MM.1S (cell line): Measurements from ENCODE around the gene SMURF2.
A peak's percentile ranks its signal among the peaks of the same experiment; 100 is the strongest.
"Not testable (repeated sequence)": the region's sequence is repeated elsewhere in the genome, so short reads cannot be mapped to it uniquely, and the experiment has no call there.

Experiments used
- DNase-seq: peaks from one replicate; pipeline ENCODE4 v3.0.0-alpha.2; 2015
- H2AFZ ChIP-seq: fragments of 300-600 bp; sonication (generic); 2 replicates; pipeline ENCODE4 v1.6.0; 2016; ENCODE audit warnings: antibody characterized with exemption, low read length
- H3F3A ChIP-seq: fragments of 300-600 bp; sonication (generic); 2 replicates; pipeline ENCODE4 v1.6.1; 2016; ENCODE audit warnings: mild to moderate bottlenecking, antibody characterized with exemption, low read length, moderate library complexity, mixed read lengths; ENCODE audit not compliant: insufficient read depth
- H3K27ac ChIP-seq: fragments of 300-600 bp; sonication (generic); 2 replicates; pipeline ENCODE4 v1.5.1; 2016; ENCODE audit warnings: mild to moderate bottlenecking, low read length
- H3K27me3 ChIP-seq: fragments of 300-600 bp; sonication (generic); replicated peaks from 2 replicates; pipeline ENCODE4 v1.6.0; 2016; ENCODE audit warnings: low read length; ENCODE audit not compliant: insufficient read depth
- H3K36me3 ChIP-seq: fragments of 300-600 bp; sonication (generic); replicated peaks from 2 replicates; pipeline ENCODE4 v1.6.1; 2016; ENCODE audit warnings: mild to moderate bottlenecking, low read length, mixed read lengths; ENCODE audit not compliant: insufficient read depth
- H3K4me1 ChIP-seq: fragments of 300-600 bp; sonication (generic); 2 replicates; pipeline ENCODE4 v1.6.1; 2016; ENCODE audit warnings: low read length, mixed read lengths
- H3K4me2 ChIP-seq: fragments of 300-600 bp; sonication (generic); 2 replicates; pipeline ENCODE4 v1.6.0; 2016; ENCODE audit warnings: low read depth, low read length
- H3K4me3 ChIP-seq: fragments of 300-600 bp; sonication (generic); 2 replicates; pipeline ENCODE4 v1.5.1; 2016; ENCODE audit warnings: low read length, mixed read lengths
- H3K79me2 ChIP-seq: fragments of 300-600 bp; sonication (generic); 2 replicates; pipeline ENCODE4 v1.6.1; 2016; ENCODE audit warnings: mixed run types, low read length, mixed read lengths
- H3K9ac ChIP-seq: fragments of 300-600 bp; sonication (generic); 2 replicates; pipeline ENCODE4 v1.6.1; 2016; ENCODE audit warnings: low read length, mixed read lengths
- H3K9me2 ChIP-seq: fragments of 300-600 bp; sonication (generic); replicated peaks from 2 replicates; pipeline ENCODE4 v1.6.1; 2016; ENCODE audit warnings: mild to moderate bottlenecking, low read length, mixed read lengths; ENCODE audit not compliant: insufficient read depth
- H3K9me3 ChIP-seq: fragments of 300-600 bp; sonication (generic); replicated peaks from 2 replicates; pipeline ENCODE4 v1.6.1; 2016; ENCODE audit warnings: mild to moderate bottlenecking, low read length, mixed read lengths; ENCODE audit not compliant: insufficient read depth
- H4K20me1 ChIP-seq: fragments of 300-600 bp; sonication (generic); 2 replicates; pipeline ENCODE4 v1.6.1; 2016; ENCODE audit warnings: mild to moderate bottlenecking, low read length, moderate library complexity, mixed read lengths; ENCODE audit not compliant: insufficient read depth
- EZH2 ChIP-seq: fragments of 300-600 bp; sonication (generic); optimal IDR thresholded peaks from 2 replicates; pipeline ENCODE3; 2017; ENCODE audit warnings: low read depth, mild to moderate bottlenecking, antibody characterized with exemption, low read length, mixed read lengths
- EZH2phosphoT487 ChIP-seq: fragments of 300-600 bp; sonication (generic); IDR thresholded peaks from 2 replicates; pipeline ENCODE4 v1.6.1; 2018; ENCODE audit warnings: antibody characterized with exemption, low read length
- TF ChIP-seq, protein P1 (sequence below): fragments of 300-600 bp; sonication (generic); IDR thresholded peaks from 2 replicates; pipeline ENCODE4 v1.5.1; 2016; ENCODE audit warnings: antibody characterized with exemption, low read length, mixed read lengths

SMURF2 gene

DNA sequence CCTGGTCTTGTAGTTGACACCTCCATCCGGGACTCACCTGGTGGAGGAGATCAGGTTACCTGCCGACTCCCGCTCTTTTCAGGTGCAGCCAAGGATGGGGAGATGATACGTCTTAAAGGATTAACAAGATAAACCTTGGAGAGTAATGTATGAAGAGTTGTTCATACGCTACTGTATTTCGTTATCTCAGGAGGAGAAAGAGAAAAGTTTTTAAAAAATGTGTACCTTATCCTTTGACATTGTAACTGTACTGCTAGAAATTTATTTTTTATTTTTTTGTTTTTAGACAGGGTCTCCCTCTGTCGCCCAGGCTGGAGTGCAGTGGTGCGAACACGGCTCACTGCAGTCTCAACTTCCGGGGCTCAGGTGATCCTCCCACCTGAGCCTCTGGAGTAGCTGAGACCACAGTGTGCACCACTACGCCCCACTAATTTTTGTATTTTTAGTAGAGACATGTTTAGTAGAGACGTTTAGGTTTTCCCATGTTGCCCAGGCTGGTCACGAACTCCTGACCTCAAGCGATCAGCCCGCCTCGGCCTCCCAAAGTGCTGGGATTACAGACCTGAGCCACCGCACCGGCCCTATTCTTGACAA, 764 bp upstream of the SMURF2 start:
- H2AFZ ChIP-seq = peak overlapping the region; percentile 99
- H3K9me2 ChIP-seq = no peaks in the 10 kb centered on the region
- H3K27ac ChIP-seq = no peak overlapping the region
- H3K9me3 ChIP-seq = no peaks in the 10 kb centered on the region
- H3K36me3 ChIP-seq = no peaks in the 10 kb centered on the region
- 0 out of 2 replicates have a peak, but pooled peaks cover 3% of the 10 kb centered on the region for H3F3A ChIP-seq
- peaks cover 34% of the 10 kb centered on the region for H3K79me2 ChIP-seq
- peak overlapping the region; percentile 99 for H3K4me2 ChIP-seq
- H3K27me3 ChIP-seq = no peaks in the 10 kb centered on the region
- peak overlapping the region; percentile 80 for H3K4me3 ChIP-seq
- peak overlapping the region; percentile 59; the same call in 1 of the 2 replicates for H3K9ac ChIP-seq
- TF ChIP-seq, protein P1, sequence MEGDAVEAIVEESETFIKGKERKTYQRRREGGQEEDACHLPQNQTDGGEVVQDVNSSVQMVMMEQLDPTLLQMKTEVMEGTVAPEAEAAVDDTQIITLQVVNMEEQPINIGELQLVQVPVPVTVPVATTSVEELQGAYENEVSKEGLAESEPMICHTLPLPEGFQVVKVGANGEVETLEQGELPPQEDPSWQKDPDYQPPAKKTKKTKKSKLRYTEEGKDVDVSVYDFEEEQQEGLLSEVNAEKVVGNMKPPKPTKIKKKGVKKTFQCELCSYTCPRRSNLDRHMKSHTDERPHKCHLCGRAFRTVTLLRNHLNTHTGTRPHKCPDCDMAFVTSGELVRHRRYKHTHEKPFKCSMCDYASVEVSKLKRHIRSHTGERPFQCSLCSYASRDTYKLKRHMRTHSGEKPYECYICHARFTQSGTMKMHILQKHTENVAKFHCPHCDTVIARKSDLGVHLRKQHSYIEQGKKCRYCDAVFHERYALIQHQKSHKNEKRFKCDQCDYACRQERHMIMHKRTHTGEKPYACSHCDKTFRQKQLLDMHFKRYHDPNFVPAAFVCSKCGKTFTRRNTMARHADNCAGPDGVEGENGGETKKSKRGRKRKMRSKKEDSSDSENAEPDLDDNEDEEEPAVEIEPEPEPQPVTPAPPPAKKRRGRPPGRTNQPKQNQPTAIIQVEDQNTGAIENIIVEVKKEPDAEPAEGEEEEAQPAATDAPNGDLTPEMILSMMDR = no peak
- no peaks in the 10 kb centered on the region for H4K20me1 ChIP-seq
- no peak for DNase-seq
- H3K4me1 ChIP-seq = 0 out of 2 replicates have a peak, but pooled peaks cover 4% of the 10 kb centered on the region

DNA sequence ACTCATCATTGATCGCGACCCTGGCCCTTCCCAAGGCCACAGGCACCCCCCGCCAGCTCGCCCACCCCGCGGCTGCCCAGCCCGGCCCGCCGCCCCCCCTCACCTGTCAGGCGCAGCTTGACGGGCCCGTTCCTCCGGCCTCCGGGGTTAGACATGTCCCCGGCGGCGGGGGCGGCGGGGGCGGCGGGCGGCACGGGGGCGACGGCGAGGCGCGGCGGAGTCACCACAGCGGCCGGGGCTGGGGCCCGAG, 456 bp downstream of the SMURF2 start:
- peak overlapping the region; percentile 67 for H3K4me3 ChIP-seq
- H3K36me3 ChIP-seq = no peaks in the 10 kb centered on the region
- no peaks in the 10 kb centered on the region for H3K27me3 ChIP-seq
- peak overlapping the region; percentile 66; the same call in 1 of the 2 replicates for H3K4me2 ChIP-seq
- DNase-seq = no peak
- TF ChIP-seq, protein P1 = no peak
- TF ChIP-seq EZH2 (no peak), EZH2phosphoT487 (no peak)
- no peaks in the 10 kb centered on the region for H3K9me3 ChIP-seq
- H3K79me2 ChIP-seq = peaks cover 46% of the 10 kb centered on the region
- peak overlapping the region; percentile 70 for H2AFZ ChIP-seq
- 0 out of 2 replicates have a peak, but pooled peaks cover 4% of the 10 kb centered on the region for H4K20me1 ChIP-seq
- 0 out of 2 replicates have a peak, but pooled peaks cover 4% of the 10 kb centered on the region for H3K4me1 ChIP-seq
- no peaks in the 10 kb centered on the region for H3K9me2 ChIP-seq
- 0 out of 2 replicates have a peak, but pooled peaks cover 3% of the 10 kb centered on the region for H3F3A ChIP-seq
- peak overlapping the region; percentile 65; the same call in 1 of the 2 replicates for H3K9ac ChIP-seq
- no peak overlapping the region; the same call in 1 of the 2 replicates for H3K27ac ChIP-seq

DNA sequence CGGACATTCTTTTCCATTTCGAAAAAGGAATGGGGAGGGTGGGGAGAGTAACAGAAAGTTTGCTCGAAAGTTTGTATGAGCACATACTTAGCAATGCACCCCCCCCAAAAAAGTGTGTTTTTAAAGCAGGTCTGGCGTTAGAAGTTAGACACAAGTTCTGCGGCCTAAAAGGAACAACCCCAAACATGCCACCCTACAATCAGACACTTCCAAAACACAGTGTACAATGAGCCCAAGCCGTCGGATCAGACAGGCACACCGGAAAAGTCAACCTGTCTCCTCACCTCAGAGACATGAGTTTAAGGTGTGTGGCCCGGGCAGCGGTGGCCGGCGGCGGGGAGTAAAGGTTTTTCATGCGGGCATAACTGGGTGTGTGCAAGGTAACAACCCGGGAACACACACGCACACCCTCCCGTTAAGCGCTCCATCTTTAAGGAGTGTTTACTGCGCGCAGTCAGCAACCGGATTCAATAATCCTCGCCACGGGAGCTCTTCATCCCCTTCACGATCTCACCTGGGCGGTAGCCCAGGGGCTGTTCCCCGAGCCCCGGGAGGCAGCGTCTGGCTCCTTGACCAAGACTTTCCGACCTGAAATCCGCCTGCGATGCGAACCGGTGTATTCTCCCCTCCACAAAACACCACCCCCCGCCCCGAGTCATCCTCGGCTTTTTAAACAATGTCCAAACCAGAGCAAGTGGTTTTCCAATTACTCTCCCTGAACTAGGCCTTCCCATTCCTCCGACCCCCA, 955 bp downstream of the SMURF2 start:
- peak overlapping the region; percentile 65; the same call in 1 of the 2 replicates for H3K9ac ChIP-seq

DNA sequence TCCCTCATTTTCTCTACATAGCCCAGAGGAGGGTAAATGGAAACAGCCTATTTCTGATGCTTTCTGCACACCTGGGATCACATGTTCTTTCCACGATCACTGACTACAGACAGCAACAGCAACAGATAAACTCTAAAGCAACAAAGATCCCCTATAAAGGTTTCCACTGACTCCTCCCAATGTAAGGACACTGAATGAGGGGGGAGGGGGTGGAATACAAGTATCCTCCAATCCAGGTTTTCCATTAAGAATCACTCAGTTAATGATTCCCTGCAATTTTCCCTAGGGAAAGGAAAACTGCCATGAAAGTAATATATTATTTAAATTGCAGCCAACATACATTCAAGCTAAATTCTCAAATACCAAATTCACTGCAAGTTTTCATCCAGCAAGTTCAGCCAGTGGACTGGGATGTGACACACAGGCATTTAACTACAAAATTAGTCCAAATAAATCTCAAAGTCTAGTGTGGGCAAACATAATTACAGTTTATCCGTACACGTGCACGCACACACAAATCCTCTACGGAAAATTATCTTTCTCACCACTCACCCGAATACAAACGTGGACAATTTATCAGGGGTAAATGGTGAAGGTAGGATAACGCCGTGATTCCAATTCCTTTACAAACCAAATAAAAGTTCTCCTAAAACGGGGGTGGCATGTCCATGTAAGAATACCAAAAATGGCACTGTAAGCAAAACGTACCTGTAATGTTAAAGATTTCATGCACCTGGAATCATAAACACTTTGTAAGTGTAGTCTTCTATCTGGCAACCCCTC, 1.7 kb downstream of the SMURF2 start:
- Histone ChIP-seq H3K79me2 (peaks cover 59% of the 10 kb centered on the region), H3K4me3 (peak overlapping the region; percentile 67), H3K4me2 (peak overlapping the region; percentile 66), H3K9ac (peak overlapping the region; percentile 65; the same call in 1 of the 2 replicates)
- not testable (repeated sequence) for H3K9me2 ChIP-seq, H3K27ac ChIP-seq, H2AFZ ChIP-seq, DNase-seq, H4K20me1 ChIP-seq, H3K9me3 ChIP-seq, H3K27me3 ChIP-seq, H3K36me3 ChIP-seq, H3K4me1 ChIP-seq, H3F3A ChIP-seq

More for the DNA sequence above, 955 bp downstream of the SMURF2 start:
- not testable (repeated sequence) for H3K27me3 ChIP-seq, H3K9me3 ChIP-seq, H3K9me2 ChIP-seq, H3K36me3 ChIP-seq, H3F3A ChIP-seq, H3K27ac ChIP-seq, H3K4me1 ChIP-seq, H4K20me1 ChIP-seq
- peaks cover 51% of the 10 kb centered on the region for H3K79me2 ChIP-seq
- peak overlapping the region; percentile 66 for H3K4me2 ChIP-seq
- peak overlapping the region; percentile 70 for H2AFZ ChIP-seq
- DNase-seq = peak; percentile 21
- peak overlapping the region; percentile 67 for H3K4me3 ChIP-seq
